ENCODE measurements around the gene MAN2B1. TPM values are rescaled to one million over a fixed set of nuclear protein-coding genes. Genes with fewer than 3 reads are reported as not detected.

The MAN2B1 gene
- total RNA-seq, 1 donor from 2014 or later = 105 TPM

DNA sequence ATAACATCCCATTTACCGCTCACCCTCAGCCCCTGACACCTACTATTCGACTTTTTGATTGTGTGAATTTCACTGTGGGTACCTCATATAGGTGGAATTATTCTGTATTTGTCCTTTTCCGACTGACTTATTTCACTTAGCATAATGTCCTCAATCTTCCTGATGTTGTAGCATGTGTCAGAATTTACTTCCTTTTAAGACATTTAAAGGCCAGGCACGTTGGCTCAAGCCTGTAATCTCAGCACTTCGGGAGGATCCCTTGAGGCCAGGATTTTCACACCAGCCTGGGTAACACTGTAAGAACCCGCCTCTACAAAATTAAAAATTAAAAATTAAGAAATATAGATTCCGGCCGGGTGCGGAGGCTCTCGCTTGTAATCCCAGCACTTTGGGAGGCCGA, 68.9 kb downstream of the MAN2B1 start:
- H3K36me3 ChIP-seq (ENCODE audit: insufficient read depth, low read length) = no peaks in the 10 kb centered on the region
- H3K9me3 Mint-ChIP-seq (ENCODE audit: unreplicated experiment) = no peaks in the 10 kb centered on the region
- H3K27me3 ChIP-seq (ENCODE audit: insufficient read depth, low read length) = no peaks in the 10 kb centered on the region
- H3K27ac Mint-ChIP-seq (ENCODE audit: unreplicated experiment) = no peak overlapping the region
- TF ChIP-seq, protein P1, sequence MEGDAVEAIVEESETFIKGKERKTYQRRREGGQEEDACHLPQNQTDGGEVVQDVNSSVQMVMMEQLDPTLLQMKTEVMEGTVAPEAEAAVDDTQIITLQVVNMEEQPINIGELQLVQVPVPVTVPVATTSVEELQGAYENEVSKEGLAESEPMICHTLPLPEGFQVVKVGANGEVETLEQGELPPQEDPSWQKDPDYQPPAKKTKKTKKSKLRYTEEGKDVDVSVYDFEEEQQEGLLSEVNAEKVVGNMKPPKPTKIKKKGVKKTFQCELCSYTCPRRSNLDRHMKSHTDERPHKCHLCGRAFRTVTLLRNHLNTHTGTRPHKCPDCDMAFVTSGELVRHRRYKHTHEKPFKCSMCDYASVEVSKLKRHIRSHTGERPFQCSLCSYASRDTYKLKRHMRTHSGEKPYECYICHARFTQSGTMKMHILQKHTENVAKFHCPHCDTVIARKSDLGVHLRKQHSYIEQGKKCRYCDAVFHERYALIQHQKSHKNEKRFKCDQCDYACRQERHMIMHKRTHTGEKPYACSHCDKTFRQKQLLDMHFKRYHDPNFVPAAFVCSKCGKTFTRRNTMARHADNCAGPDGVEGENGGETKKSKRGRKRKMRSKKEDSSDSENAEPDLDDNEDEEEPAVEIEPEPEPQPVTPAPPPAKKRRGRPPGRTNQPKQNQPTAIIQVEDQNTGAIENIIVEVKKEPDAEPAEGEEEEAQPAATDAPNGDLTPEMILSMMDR (IDR thresholded peaks at IDR 0.05; ENCODE audit: insufficient read depth, low read depth, low read length) = no peak
- no peak for TF ChIP-seq EZH2 (IDR thresholded peaks at IDR 0.05; ENCODE audit: insufficient read depth, low read length)
- no peak overlapping the region for H3K4me2 ChIP-seq (ENCODE audit: low read length)
- H3K9ac ChIP-seq (ENCODE audit: low read length) = no peak overlapping the region
- H3K9me3 ChIP-seq (ENCODE audit: insufficient read depth, low read depth, low read length) = no peaks in the 10 kb centered on the region
- H3K36me3 Mint-ChIP-seq (ENCODE audit: low read depth, unreplicated experiment) = peaks cover 13% of the 10 kb centered on the region
- H3K79me2 ChIP-seq (ENCODE audit: insufficient read depth, low read length) = no peaks in the 10 kb centered on the region
- DNase-seq (ENCODE audit: low read depth) = no peak
- no peaks in the 10 kb centered on the region for H3K27me3 Mint-ChIP-seq (ENCODE audit: low read depth, unreplicated experiment)
- H3K4me1 Mint-ChIP-seq (ENCODE audit: low read depth, unreplicated experiment) = no peaks in the 10 kb centered on the region
- no peak for FAIRE-seq
- no peak overlapping the region for H3K4me3 Mint-ChIP-seq (ENCODE audit: unreplicated experiment)
- no peak overlapping the region for H3K4me3 ChIP-seq (ENCODE audit: insufficient read depth, low read depth, low read length)
- H2AFZ ChIP-seq (ENCODE audit: low read depth, low read length) = no peak overlapping the region
- no peaks in the 10 kb centered on the region for H3K4me1 ChIP-seq (ENCODE audit: insufficient read depth, low read length)
- H4K20me1 ChIP-seq (ENCODE audit: insufficient read depth, low read length) = no peaks in the 10 kb centered on the region
- H3K27ac ChIP-seq (ENCODE audit: low read depth, low read length) = no peak overlapping the region

DNA sequence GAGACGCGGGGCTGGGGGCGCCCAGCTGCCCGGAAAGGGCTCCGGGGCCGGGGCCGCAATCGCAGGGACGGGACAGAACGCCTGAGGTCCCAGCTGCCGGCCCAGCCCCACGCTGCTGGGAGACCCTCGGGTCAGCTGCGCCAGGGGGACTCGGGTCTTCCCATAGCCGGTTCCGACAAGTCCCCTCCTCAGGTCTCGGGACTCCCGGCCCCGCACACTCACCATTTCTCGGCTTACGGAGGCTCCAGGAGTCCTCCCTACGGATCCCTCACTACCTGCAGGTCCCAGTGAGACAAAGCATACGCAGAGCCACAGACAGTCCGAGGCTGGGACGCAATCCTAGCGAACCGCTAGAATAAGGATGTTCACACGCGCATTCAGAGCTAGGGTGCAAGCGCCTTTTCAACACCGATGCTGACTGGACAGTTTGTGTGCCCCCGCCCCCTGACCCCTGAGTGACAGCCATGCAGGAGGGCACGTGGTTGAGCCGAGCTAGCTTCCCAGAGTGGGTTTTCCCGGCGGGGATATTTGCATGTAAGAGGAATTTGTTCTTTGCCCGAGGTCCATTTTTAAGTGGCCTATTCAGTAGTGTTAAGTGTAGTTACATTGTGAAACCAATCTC, 69.5 kb downstream of the MAN2B1 start:
- Mint-ChIP-seq H3K27ac (ENCODE audit: unreplicated experiment) (no peak overlapping the region), H3K27me3 (ENCODE audit: low read depth, unreplicated experiment) (no peaks in the 10 kb centered on the region), H3K9me3 (ENCODE audit: unreplicated experiment) (no peaks in the 10 kb centered on the region), H3K4me1 (ENCODE audit: low read depth, unreplicated experiment) (no peaks in the 10 kb centered on the region), H3K4me3 (ENCODE audit: unreplicated experiment) (no peak overlapping the region), H3K36me3 (ENCODE audit: low read depth, unreplicated experiment) (peaks cover 15% of the 10 kb centered on the region)
- Histone ChIP-seq H3K27ac (ENCODE audit: low read depth, low read length) (no peak overlapping the region), H3K4me3 (ENCODE audit: insufficient read depth, low read depth, low read length) (no peak overlapping the region), H3K79me2 (ENCODE audit: insufficient read depth, low read length) (no peaks in the 10 kb centered on the region), H4K20me1 (ENCODE audit: insufficient read depth, low read length) (no peaks in the 10 kb centered on the region), H3K27me3 (ENCODE audit: insufficient read depth, low read length) (no peaks in the 10 kb centered on the region), H3K4me1 (ENCODE audit: insufficient read depth, low read length) (no peaks in the 10 kb centered on the region), H3K9ac (ENCODE audit: low read length) (no peak overlapping the region), H3K36me3 (ENCODE audit: insufficient read depth, low read length) (no peaks in the 10 kb centered on the region), H2AFZ (ENCODE audit: low read depth, low read length) (no peak overlapping the region), H3K4me2 (ENCODE audit: low read length) (no peak overlapping the region), H3K9me3 (ENCODE audit: insufficient read depth, low read depth, low read length) (no peaks in the 10 kb centered on the region)
- TF ChIP-seq, protein P1 (IDR thresholded peaks at IDR 0.05; ENCODE audit: insufficient read depth, low read depth, low read length) = no peak
- TF ChIP-seq EZH2 (IDR thresholded peaks at IDR 0.05; ENCODE audit: insufficient read depth, low read length) = no peak
- FAIRE-seq (no peak), DNase-seq (ENCODE audit: low read depth) (no peak)

Other genes starting within 250 kb of the MAN2B1 start
- 2.5 and 4.3 TPM in 2 replicates for gene ZNF443, start 225.7 kb downstream of the MAN2B1 start, total RNA-seq
- gene ZNF709, start 181.9 kb downstream of the MAN2B1 start, total RNA-seq = 2.3 and 2.8 TPM in 2 replicates
- 9.7 and 11.5 TPM in 2 replicates for gene ZNF564, start 115.3 kb downstream of the MAN2B1 start, total RNA-seq
- gene ZNF490, start 55.9 kb downstream of the MAN2B1 start, total RNA-seq = 8.2 and 12.5 TPM in 2 replicates
- 23.2 and 29.6 TPM in 2 replicates for gene ZNF791, start 55.8 kb downstream of the MAN2B1 start, total RNA-seq
- gene WDR83, start 65 bp upstream of the MAN2B1 start, total RNA-seq = 10.0 and 13.3 TPM in 2 replicates
- 43.4 and 47.6 TPM in 2 replicates for gene DHPS, start 15.1 kb upstream of the MAN2B1 start, total RNA-seq
- gene GNG14, start 21.3 kb upstream of the MAN2B1 start, total RNA-seq = not detected in 2 replicates
- gene FBXW9, start 29.9 kb upstream of the MAN2B1 start, total RNA-seq = 9.9 and 11.6 TPM in 2 replicates
- gene TNPO2, start 57.2 kb upstream of the MAN2B1 start, total RNA-seq = 69.8 and 76.3 TPM in 2 replicates
- 172 and 178 TPM in 2 replicates for gene TRIR, start 67.9 kb upstream of the MAN2B1 start, total RNA-seq
- gene GET3, start 70.8 kb upstream of the MAN2B1 start, total RNA-seq = 63.0 and 66.8 TPM in 2 replicates
- not detected in 2 replicates for gene BEST2, start 85.0 kb upstream of the MAN2B1 start, total RNA-seq
- 21.7 and 25.9 TPM in 2 replicates for gene HOOK2, start 108.8 kb upstream of the MAN2B1 start, total RNA-seq
- 101 and 126 TPM in 2 replicates for gene JUNB, start 124.7 kb upstream of the MAN2B1 start, total RNA-seq
- gene PRDX2, start 135.1 kb upstream of the MAN2B1 start, total RNA-seq = 145 and 166 TPM in 2 replicates
- gene THSD8, start 135.3 kb upstream of the MAN2B1 start, total RNA-seq = 3.6 and 4.5 TPM in 2 replicates
- 5.4 and 10.5 TPM in 2 replicates for gene RNASEH2A, start 139.8 kb upstream of the MAN2B1 start, total RNA-seq
- not detected in 2 replicates for gene RTBDN, start 167.8 kb upstream of the MAN2B1 start, total RNA-seq
- gene MAST1, start 171.8 kb upstream of the MAN2B1 start, total RNA-seq = 5.4 and 6.3 TPM in 2 replicates
- gene DNASE2, start 214.7 kb upstream of the MAN2B1 start, total RNA-seq = 33.1 and 37.8 TPM in 2 replicates
- 0.17 TPM in 1 of 2 replicates, not detected in the other for gene KLF1, start 220.5 kb upstream of the MAN2B1 start, total RNA-seq
- gene GCDH, start 224.4 kb upstream of the MAN2B1 start, total RNA-seq = 15.5 and 17.5 TPM in 2 replicates